ENCODE measurements around the gene SEMG1. TPM values are rescaled to one million over a fixed set of nuclear protein-coding genes. Genes with fewer than 3 reads are reported as not detected.

SEMG1 gene
- total and polyA plus RNA-seq, 7 donors, result 0.26 TPM; not detected in 6

DNA sequence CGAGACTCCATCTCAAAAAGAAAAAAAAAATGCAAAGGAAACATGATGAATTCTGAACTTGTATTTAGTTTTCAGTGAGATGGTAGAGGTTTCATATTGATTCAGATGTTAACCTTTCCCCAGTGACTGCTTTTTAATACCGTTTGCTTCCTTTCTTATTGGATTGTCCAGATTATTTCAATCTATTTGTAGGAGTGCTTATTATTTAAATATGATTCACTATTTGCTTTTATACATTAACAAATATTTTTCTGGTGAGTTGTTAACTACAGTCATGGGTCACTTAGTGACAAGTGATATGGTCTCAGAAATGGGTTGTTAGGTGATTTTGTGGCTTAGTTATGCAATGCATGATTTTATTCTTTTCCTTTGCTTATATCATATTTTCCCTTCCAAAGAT lies 23.7 kb upstream of the SEMG1 start:
- 88 to 91% methylated on average over 2 of the region's 2 CpGs for WGBS, 2 donors
- TF ChIP-seq EP300 (IDR thresholded peaks at IDR 0.05), result no peak
- no peak for TF ChIP-seq CTCF (IDR thresholded peaks at IDR 0.05)
- TF ChIP-seq POLR2AphosphoS5 (IDR thresholded peaks at IDR 0.05), result no peak
- TF ChIP-seq POLR2A (IDR thresholded peaks at IDR 0.05), result no peak

DNA sequence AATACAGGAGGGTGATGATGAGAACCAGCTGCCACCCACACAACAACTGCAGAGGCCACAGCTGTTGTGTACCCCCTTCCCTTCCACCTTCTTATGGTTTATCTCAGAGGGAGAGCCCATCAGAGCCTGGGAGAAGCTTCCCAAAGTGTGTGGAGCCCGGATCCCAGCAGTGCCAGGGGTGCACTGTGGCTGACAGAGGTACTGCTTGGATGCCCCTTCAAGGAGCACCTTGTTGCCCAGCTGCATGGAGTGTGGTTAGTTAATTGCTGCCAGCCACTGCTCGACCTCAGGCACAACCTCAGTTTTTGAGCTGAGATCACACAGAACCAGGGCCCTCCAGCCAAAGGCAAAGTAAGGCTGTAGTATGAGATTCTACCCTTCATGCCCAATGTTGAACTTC lies 19.1 kb upstream of the SEMG1 start:
- no peak for DNase-seq
- Histone ChIP-seq H3K36me3 (no peaks in the 10 kb centered on the region), H3K9me3 (no peaks in the 10 kb centered on the region), H3K4me3 (no peak overlapping the region), H3K27ac (no peak overlapping the region), H3K27me3 (no peaks in the 10 kb centered on the region), H3K4me1 (no peaks in the 10 kb centered on the region)
- intact Hi-C loops (cut with DNase I), result no loop called here
- TF ChIP-seq EP300 (IDR thresholded peaks at IDR 0.05) (no peak), CTCF (IDR thresholded peaks at IDR 0.05) (no peak)
- WGBS, 2 donors, result 71 to 85% methylated on average over 2 of the region's 2 CpGs

More for the DNA sequence above, 23.7 kb upstream of the SEMG1 start:
- intact Hi-C loops (cut with DNase I), result no loop called here
- no peak for DNase-seq
- Histone ChIP-seq H3K36me3 (no peaks in the 10 kb centered on the region), H3K27me3 (no peaks in the 10 kb centered on the region), H3K27ac (no peak overlapping the region), H3K4me3 (no peak overlapping the region), H3K9me3 (no peaks in the 10 kb centered on the region), H3K4me1 (no peaks in the 10 kb centered on the region)

DNA sequence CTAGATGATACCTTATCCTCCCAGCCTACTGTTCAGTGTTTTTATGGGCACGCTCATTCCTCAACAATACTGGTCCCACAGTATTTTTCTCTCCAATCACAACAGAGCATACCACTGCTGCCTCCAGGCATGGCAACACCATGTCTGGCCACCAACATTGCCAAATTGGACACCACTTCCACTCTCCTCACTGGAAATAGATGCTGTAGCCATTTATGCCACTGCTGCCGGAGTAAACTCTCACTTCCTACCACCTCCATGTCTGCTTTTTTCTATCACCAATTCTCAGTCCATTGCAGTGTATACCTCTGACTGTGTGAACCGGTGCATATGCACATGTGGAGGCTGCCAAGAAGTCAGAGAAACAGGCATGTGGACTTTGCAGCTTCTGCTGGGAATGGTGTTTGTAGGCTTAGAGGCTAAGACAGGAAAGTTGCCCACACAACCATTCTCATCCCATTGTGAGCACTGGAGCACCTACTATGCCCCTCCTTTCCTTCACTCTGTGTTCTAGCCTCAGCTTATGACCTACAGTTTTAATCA lies 17.7 kb upstream of the SEMG1 start:
- intact Hi-C loops (cut with DNase I), result no loop called here

DNA sequence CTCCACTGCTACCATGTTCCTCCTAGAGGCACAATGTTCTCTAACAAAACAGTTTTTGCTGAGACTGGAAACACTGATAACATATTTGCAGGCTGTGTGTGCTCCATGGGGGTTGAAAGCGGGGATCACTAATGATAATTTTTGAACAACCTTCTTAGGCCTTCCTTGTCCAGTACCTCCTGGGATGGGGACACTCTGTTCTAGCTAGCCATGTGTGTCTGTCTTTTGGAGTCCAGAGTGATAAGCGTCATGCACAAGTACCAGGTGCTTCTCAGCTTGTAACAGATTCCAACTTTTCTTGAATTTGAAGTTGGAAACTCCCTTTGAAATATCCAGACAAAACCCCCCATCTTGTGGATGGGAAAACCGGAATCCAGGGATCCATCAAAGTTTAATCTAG lies 17.0 kb upstream of the SEMG1 start:
- H3K27ac ChIP-seq, result no peak overlapping the region
- no peaks in the 10 kb centered on the region for H3K27me3 ChIP-seq
- no peak overlapping the region for H3K4me3 ChIP-seq
- intact Hi-C loops (cut with DNase I), result no loop called here
- H3K9me3 ChIP-seq, result no peaks in the 10 kb centered on the region
- no peaks in the 10 kb centered on the region for H3K36me3 ChIP-seq
- 89 to 93% methylated on average over 3 of the region's 3 CpGs for WGBS, 2 donors
- TF ChIP-seq EP300 (IDR thresholded peaks at IDR 0.05) (no peak), POLR2A (IDR thresholded peaks at IDR 0.05) (no peak)
- no peak for DNase-seq
- no peaks in the 10 kb centered on the region for H3K4me1 ChIP-seq

More for the DNA sequence above, 17.7 kb upstream of the SEMG1 start:
- Histone ChIP-seq H3K36me3 (no peaks in the 10 kb centered on the region), H3K27me3 (no peaks in the 10 kb centered on the region), H3K4me1 (no peaks in the 10 kb centered on the region), H3K4me3 (no peak overlapping the region), H3K27ac (no peak overlapping the region), H3K9me3 (no peaks in the 10 kb centered on the region)
- no peak for DNase-seq
- 96% methylated on average over 3 of the region's 3 CpGs for WGBS, 2 donors
- TF ChIP-seq CTCF (IDR thresholded peaks at IDR 0.05) (no peak), EP300 (IDR thresholded peaks at IDR 0.05) (no peak), POLR2AphosphoS5 (IDR thresholded peaks at IDR 0.05) (no peak), POLR2A (IDR thresholded peaks at IDR 0.05) (no peak)

GRCh38 chr20:45191926-45192325 lies 14.9 kb upstream of the SEMG1 start:
- no peaks in the 10 kb centered on the region for H3K4me1 ChIP-seq
- no peak for TF ChIP-seq CTCF (IDR thresholded peaks at IDR 0.05)
- TF ChIP-seq POLR2AphosphoS5 (IDR thresholded peaks at IDR 0.05), result no peak
- TF ChIP-seq EP300 (IDR thresholded peaks at IDR 0.05), result no peak
- TF ChIP-seq POLR2A (IDR thresholded peaks at IDR 0.05), result no peak
- H3K27me3 ChIP-seq, result no peaks in the 10 kb centered on the region
- H3K36me3 ChIP-seq, result no peaks in the 10 kb centered on the region
- no peak for DNase-seq
- H3K27ac ChIP-seq, result no peak overlapping the region
- 92 to 94% methylated on average over 3 of the region's 3 CpGs for WGBS, 2 donors
- no peak overlapping the region for H3K4me3 ChIP-seq
- peaks cover 0 to 2% (median 0%) of the 10 kb centered on the region in 4 donors for H3K9me3 ChIP-seq
- intact Hi-C loops (cut with DNase I), result no loop called here

Measured in sigmoid colon (tissue), 7 donors.